GM06990 (cell line): ENCODE results near the gene C2CD4A.
A peak's percentile ranks its signal among the peaks of the same experiment; 100 is the strongest.
"Not testable (repeated sequence)": the region's sequence is repeated elsewhere in the genome, so short reads cannot be mapped to it uniquely, and the experiment has no call there.

ENCODE experiments used
- DNase-seq: peaks from one replicate; pipeline ENCODE4 v3.0.0-alpha.2; 2011; ENCODE audit not compliant: insufficient read length; ENCODE audit errors: extremely low read depth
- H3K27me3 ChIP-seq: replicated peaks from 2 replicates; pipeline ENCODE4 v1.6.0; 2011; ENCODE audit warnings: low read length; ENCODE audit not compliant: control insufficient read depth, insufficient read depth
- H3K36me3 ChIP-seq: 2 replicates; pipeline ENCODE4 v1.5.1; 2011; ENCODE audit warnings: low read length; ENCODE audit not compliant: control insufficient read depth, insufficient read depth
- H3K4me3 ChIP-seq: replicated peaks from 2 replicates; pipeline ENCODE4 v1.5.1; 2011; ENCODE audit warnings: low read depth, mild to moderate bottlenecking, control low read depth, low read length
- TF ChIP-seq, protein P1 (sequence below): IDR thresholded peaks from 2 replicates; pipeline ENCODE4 v1.5.1; 2011; ENCODE audit warnings: low read length, control low read depth, mild to moderate bottlenecking, inconsistent platforms; ENCODE audit not compliant: insufficient read depth, poor library complexity, severe bottlenecking

Gene C2CD4A

DNA sequence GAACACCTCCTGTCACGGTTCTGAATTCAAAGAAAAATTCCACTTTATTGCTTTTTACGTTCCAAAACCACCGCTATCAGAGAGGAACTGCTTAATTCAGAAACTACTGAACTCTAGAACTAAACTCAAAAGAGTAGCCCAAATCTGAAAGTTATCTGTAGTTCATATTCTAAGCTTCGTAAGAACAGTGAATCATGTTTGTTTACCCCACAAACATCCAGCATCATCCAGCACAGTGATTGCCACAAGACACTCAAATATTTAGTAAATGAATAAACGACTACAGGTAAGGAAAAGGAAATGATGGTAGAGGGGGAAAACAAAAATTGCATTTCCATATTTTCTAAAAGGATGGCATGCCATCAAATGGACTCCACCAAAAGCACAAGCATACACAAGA, 38.9 kb upstream of the C2CD4A start:
- TF ChIP-seq, protein P1, sequence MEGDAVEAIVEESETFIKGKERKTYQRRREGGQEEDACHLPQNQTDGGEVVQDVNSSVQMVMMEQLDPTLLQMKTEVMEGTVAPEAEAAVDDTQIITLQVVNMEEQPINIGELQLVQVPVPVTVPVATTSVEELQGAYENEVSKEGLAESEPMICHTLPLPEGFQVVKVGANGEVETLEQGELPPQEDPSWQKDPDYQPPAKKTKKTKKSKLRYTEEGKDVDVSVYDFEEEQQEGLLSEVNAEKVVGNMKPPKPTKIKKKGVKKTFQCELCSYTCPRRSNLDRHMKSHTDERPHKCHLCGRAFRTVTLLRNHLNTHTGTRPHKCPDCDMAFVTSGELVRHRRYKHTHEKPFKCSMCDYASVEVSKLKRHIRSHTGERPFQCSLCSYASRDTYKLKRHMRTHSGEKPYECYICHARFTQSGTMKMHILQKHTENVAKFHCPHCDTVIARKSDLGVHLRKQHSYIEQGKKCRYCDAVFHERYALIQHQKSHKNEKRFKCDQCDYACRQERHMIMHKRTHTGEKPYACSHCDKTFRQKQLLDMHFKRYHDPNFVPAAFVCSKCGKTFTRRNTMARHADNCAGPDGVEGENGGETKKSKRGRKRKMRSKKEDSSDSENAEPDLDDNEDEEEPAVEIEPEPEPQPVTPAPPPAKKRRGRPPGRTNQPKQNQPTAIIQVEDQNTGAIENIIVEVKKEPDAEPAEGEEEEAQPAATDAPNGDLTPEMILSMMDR = no peak
- no peaks in the 10 kb centered on the region for H3K27me3 ChIP-seq
- H3K4me3 ChIP-seq = no peak overlapping the region
- H3K36me3 ChIP-seq = peaks cover 1% of the 10 kb centered on the region; the same call in 1 of the 2 replicates
- DNase-seq = no peak

DNA sequence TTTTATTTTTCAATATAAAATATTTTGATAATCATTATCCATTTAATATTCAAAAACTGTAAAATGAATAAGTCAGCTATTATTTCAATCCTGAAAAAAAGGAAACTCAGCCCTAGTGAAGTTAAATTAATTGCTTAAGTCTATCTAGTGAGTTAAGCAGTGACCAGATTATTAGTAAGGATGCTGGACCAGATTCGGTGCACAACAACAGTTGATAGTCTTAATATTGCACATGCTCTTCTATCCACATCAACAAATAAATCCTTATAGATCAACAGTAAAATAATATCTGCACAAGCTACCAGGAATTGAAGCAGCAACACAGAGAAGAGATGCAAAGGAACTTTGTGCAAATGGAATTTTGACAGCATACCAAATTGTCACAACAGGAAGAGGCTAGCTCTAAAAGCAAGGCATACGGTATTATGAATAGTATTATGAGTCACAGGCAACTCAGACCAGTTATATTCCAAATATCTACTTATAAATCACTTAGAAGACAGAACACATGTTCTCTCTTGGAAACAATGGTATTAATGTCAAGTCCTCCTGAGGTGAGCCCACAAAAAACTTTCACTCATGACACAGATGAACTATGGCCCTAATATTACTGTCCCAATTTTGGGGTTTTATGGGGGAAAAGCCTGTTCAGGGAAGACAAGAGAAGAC, 31.4 kb upstream of the C2CD4A start:
- Histone ChIP-seq H3K4me3 (no peak overlapping the region), H3K36me3 (peaks cover 1% of the 10 kb centered on the region; the same call in 1 of the 2 replicates), H3K27me3 (no peaks in the 10 kb centered on the region)
- DNase-seq = no peak
- TF ChIP-seq, protein P1 = no peak

DNA sequence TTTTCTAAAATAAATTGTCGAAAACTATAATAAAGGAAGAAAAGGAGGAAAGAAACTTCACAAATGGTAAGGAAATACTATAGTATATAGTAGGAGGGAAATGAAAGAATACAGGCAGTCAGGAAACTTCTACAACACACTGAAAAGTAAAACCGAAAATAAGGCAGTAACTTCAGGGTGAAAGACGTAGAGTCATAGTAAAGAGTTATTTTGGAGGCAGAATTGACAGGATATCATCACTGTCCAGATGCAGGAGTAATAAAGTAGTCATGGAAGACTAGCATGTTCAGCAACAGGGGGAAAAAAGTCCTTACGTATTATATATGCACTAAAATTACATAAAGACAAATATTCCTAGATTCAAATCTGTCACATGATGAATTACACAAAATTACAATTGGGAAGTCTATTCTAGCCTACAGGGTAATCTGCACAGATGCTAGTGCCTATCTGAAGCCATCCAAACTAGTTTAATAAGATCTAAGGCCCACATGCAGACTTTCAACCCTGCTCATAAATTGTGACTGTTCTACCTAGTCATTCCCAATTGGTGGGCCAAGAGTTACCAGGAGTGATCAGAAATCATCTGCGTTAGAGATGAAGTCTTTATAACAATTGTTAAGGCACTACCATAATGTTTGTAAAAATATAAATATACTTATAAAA, 20.6 kb upstream of the C2CD4A start:
- Histone ChIP-seq H3K36me3 (no peaks in the 10 kb centered on the region), H3K4me3 (peak overlapping the region; percentile 33)

GRCh38 chr15:62047282-62047827, 19.4 kb upstream of the C2CD4A start:
- TF ChIP-seq, protein P1 = no peak
- Histone ChIP-seq H3K4me3 (no peak overlapping the region), H3K27me3 (no peaks in the 10 kb centered on the region), H3K36me3 (no peaks in the 10 kb centered on the region)
- DNase-seq = peak; percentile 21

More for the DNA sequence above, 20.6 kb upstream of the C2CD4A start:
- H3K27me3 ChIP-seq = no peaks in the 10 kb centered on the region
- DNase-seq = peak; percentile 39
- TF ChIP-seq, protein P1 = no peak

GRCh38 chr15:62048254-62048653, 18.5 kb upstream of the C2CD4A start:
- not testable (repeated sequence) for DNase-seq, H3K27me3 ChIP-seq, H3K36me3 ChIP-seq, H3K4me3 ChIP-seq

- no peak overlapping the region for H3K4me3 ChIP-seq
- no peaks in the 10 kb centered on the region for H3K27me3 ChIP-seq
- DNase-seq = no peak
- H3K36me3 ChIP-seq = no peaks in the 10 kb centered on the region
- TF ChIP-seq, protein P1 = no peak
Observed at GRCh38 chr15:62050115-62050514, 16.7 kb upstream of the C2CD4A start.
